ENCODE measurements around the gene DIS3.

Gene DIS3

DNA sequence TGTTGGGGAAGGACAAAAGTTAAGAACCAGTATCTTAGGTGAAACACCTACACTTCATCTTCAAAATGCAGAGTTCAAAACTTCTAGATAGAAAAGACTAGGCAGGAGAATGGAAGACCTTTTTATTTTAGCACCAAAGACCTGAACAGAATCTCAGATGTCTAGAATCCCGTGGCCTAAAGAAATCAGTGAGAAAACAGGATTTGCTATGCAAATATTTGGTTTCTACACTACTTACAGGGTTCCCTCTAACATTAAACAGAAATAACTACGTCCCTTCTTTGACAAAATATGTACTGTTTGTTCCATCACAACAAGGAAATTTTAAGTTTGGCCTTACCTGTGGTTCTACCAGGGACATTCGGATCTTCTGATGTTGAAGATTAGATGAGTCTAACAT lies 21.5 kb downstream of the DIS3 start (continued):
- no peak for TF ChIP-seq CSDC2 (CRISPR knock-in tag; IDR thresholded peaks at IDR 0.05)
- no peak for TF ChIP-seq ZNF70 (CRISPR knock-in tag; IDR thresholded peaks at IDR 0.05)
- no peak for TF ChIP-seq PPARA (CRISPR knock-in tag; IDR thresholded peaks at IDR 0.05; ENCODE audit: borderline replicate concordance)
- TF ChIP-seq TOX (CRISPR knock-in tag; IDR thresholded peaks at IDR 0.05; ENCODE audit: borderline replicate concordance) = no peak

- ATAC-seq = no peak
- TF ChIP-seq BACH2 (CRISPR knock-in tag; IDR thresholded peaks at IDR 0.05; ENCODE audit: borderline replicate concordance) (no peak), CSDC2 (CRISPR knock-in tag; IDR thresholded peaks at IDR 0.05) (no peak), TCF4 (CRISPR knock-in tag; IDR thresholded peaks at IDR 0.05; ENCODE audit: borderline replicate concordance) (no peak), PATZ1 (CRISPR knock-in tag; IDR thresholded peaks at IDR 0.05; ENCODE audit: borderline replicate concordance) (no peak), GLIS3 (CRISPR knock-in tag; IDR thresholded peaks at IDR 0.05) (no peak), ZNF565 (CRISPR knock-in tag; conservative IDR thresholded peaks at IDR 0.05; ENCODE audit: low read depth) (no peak), ZNF8 (CRISPR knock-in tag; IDR thresholded peaks at IDR 0.05) (no peak), CSRNP3 (CRISPR knock-in tag; IDR thresholded peaks at IDR 0.05) (no peak), RARB (CRISPR knock-in tag; IDR thresholded peaks at IDR 0.05) (no peak), ZFP30 (CRISPR knock-in tag; IDR thresholded peaks at IDR 0.05) (no peak), OSR1 (CRISPR knock-in tag; IDR thresholded peaks at IDR 0.05) (no peak)
Observed at GRCh38 chr13:72757792-72758535, 23.7 kb downstream of the DIS3 start.

DNA sequence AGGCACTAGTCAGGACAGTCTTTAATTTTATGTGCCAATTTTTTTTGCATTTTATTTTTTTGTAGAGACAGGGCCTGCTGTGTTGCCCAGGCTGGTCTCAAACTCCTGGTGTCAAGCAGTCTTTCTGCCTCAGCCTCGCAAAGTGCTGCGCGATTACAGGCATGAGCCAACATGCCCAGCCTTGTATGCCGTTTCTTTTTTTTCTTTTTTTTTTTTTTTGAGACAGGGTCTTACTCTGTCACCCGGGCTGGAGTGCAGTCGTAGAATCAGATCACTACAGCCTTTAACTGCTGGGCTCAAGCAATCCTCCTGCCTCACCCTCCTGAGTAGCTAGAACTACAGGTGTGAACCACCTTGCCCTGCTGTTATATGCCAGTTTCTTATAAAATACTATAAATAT lies 27.6 kb downstream of the DIS3 start:
- ATAC-seq = no peak

More for the DNA sequence above, 27.6 kb downstream of the DIS3 start:
- TF ChIP-seq ISL1 (CRISPR knock-in tag; IDR thresholded peaks at IDR 0.05) (no peak), ZFP30 (CRISPR knock-in tag; IDR thresholded peaks at IDR 0.05) (no peak), POU6F1 (CRISPR knock-in tag; IDR thresholded peaks at IDR 0.05; ENCODE audit: borderline replicate concordance, low read depth) (no peak), CSDC2 (CRISPR knock-in tag; IDR thresholded peaks at IDR 0.05) (no peak), SNAI2 (CRISPR knock-in tag; IDR thresholded peaks at IDR 0.05) (no peak), ARNTL (CRISPR knock-in tag; IDR thresholded peaks at IDR 0.05; ENCODE audit: borderline replicate concordance, low read depth) (no peak), TCF4 (CRISPR knock-in tag; IDR thresholded peaks at IDR 0.05; ENCODE audit: borderline replicate concordance) (no peak), ZNF70 (CRISPR knock-in tag; IDR thresholded peaks at IDR 0.05) (no peak), ZC3H10 (CRISPR knock-in tag; IDR thresholded peaks at IDR 0.05) (no peak), OSR1 (CRISPR knock-in tag; IDR thresholded peaks at IDR 0.05) (no peak), TOX (CRISPR knock-in tag; IDR thresholded peaks at IDR 0.05; ENCODE audit: borderline replicate concordance) (no peak), ZNF8 (CRISPR knock-in tag; IDR thresholded peaks at IDR 0.05) (no peak), PPARA (CRISPR knock-in tag; IDR thresholded peaks at IDR 0.05; ENCODE audit: borderline replicate concordance) (no peak), RARB (CRISPR knock-in tag; IDR thresholded peaks at IDR 0.05) (no peak), ESRRG (CRISPR knock-in tag; IDR thresholded peaks at IDR 0.05) (no peak), CSRNP3 (CRISPR knock-in tag; IDR thresholded peaks at IDR 0.05) (no peak), TSHZ2 (CRISPR knock-in tag; IDR thresholded peaks at IDR 0.05) (no peak), ZFP3 (CRISPR knock-in tag; IDR thresholded peaks at IDR 0.05) (no peak), GLIS3 (CRISPR knock-in tag; IDR thresholded peaks at IDR 0.05) (no peak)
- TF ChIP-seq, protein P1, sequence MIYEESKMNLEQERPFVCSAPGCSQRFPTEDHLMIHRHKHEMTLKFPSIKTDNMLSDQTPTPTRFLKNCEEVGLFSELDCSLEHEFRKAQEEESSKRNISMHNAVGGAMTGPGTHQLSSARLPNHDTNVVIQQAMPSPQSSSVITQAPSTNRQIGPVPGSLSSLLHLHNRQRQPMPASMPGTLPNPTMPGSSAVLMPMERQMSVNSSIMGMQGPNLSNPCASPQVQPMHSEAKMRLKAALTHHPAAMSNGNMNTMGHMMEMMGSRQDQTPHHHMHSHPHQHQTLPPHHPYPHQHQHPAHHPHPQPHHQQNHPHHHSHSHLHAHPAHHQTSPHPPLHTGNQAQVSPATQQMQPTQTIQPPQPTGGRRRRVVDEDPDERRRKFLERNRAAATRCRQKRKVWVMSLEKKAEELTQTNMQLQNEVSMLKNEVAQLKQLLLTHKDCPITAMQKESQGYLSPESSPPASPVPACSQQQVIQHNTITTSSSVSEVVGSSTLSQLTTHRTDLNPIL (CRISPR knock-in tag; IDR thresholded peaks at IDR 0.05; ENCODE audit: low read depth) = no peak

Data from SK-N-SH treated with all-trans-retinoic acid at 6 μM for 48 hours (cell line).